OCI-M2 (cell line): Measurements from ENCODE around the gene MDGA2.
A peak's percentile ranks its signal among the peaks of the same experiment; 100 is the strongest.

Experiments used
- DNase-seq: peaks from one replicate; lab custom pipeline; 2025; ENCODE audit not compliant: unreplicated experiment; lab: John Stamatoyannopoulos, UW

MDGA2 gene

DNA sequence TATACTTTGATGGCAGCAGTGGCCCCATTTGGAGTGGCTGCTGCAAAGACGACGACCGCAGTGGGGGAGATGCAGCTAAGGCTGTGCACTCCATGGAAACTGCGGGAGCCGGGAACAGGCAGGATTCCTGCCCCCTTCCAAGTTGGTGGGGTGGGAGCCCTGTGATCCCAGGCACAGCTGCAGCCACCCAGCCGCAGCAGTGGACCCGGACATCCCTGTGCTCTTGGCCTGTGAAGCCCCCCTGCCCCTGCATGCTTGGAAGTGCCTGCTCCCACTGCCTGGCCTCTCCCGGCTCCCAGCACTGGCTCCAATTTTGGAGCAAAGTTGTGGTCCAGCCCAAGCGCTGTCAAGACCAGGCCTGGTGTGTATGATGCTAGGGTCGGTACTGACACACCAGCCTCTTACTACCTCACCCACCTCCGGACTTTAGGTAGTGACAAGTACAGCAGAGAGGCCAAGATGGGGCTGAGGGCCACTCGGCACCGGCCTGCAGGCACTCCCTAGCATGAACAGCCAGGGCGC is 521.1 kb downstream of the MDGA2 start:
- DNase-seq: no peak

- DNase-seq: no peak
Observed at GRCh38 chr14:47153746-47154145, 521.7 kb downstream of the MDGA2 start.

DNA sequence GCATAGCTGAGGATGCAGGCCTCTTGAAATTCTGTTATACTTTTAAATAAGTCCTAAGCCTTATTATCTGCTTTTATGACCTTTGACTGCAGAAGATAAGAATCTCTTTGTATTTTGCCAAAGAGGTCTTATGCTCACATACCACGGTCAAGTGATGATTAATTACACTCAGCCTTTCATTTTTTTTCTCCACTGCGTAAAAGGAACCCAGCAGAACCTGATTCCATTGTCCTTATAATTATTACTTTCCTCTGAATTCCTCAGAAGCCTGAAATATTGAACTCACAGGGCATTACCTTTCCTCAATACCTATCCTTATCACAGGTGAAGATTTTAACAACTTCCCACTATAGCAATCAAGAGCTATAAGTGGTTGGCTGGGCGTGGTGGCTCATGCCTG is 525.1 kb downstream of the MDGA2 start:
- no peak for DNase-seq

- DNase-seq: no peak
Observed at GRCh38 chr14:47149326-47149725, 526.1 kb downstream of the MDGA2 start.

GRCh38 chr14:47148686-47149085 is 526.7 kb downstream of the MDGA2 start:
- DNase-seq: no peak

DNA sequence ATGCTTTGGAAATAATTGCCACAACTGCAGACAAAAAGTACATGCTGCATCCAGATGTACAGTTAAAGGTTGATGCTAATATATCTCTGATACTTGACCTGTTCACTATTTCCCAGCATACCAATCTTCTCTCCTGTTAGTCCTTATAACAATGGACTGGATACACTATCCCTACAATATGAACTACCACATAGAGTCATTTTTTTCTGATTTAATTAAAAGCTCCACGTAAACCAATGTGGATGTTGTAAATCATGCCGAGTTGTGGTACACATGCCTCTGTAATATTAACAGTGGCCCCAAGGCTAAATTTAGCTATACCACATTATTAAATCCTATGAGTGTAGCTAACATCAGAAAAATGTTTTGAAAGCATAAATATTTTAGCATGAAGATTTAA is 554.8 kb downstream of the MDGA2 start:
- no peak for DNase-seq

DNA sequence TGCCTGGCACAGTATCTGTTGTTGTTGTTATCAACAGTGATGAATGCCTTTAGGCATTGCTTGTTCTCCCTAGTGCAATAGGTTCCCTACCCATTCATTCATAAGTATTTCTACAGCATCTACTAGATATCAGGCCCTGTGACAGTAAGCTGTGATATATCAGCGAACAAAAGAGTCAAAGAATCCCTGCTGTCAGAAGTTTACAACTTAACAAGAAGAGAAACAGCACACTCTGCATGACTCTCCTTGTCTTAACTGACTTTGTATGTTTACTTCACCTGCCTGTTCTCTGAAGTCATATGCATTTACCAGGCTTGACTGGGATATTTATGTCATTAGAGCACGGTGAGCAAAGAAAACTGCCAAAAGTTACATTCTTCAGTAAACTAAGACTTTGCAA is 571.6 kb downstream of the MDGA2 start:
- no peak for DNase-seq

DNA sequence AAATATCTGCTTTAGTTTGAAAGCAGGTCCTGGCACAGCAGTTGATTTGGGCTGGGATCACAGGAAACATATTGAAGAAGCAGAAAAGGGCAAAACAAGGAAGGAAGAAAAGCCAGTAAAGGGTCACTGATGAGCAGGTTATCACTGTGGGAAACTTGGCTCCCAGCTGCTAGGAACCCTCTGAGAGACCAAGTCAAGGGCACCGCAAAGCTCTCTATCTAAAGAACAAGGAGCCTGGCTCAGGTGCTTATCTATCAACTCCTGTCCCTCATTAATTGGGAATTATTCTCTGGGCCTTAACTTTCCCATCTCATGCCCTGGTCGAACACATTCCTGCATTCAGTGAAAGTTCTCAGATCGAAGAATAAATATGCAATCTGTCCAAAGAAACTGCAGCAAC is 572.9 kb downstream of the MDGA2 start:
- DNase-seq: no peak

DNA sequence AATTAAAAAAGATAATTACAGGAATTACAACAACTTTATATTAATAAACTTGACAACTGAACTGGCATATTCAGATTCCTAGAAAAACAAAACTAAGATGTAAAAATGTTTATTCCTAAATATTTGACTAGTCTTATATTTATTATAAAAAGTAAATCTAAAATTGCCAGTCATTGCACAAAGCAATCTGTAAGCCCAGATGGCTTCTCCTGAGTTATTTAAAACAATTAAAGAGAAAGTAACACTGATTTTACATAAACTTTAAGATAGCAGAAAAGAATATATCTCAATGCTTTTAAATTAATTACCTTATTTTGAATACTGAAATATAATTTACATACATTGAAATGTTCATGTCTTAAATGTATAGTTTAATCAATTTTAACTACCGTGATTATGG is 589.7 kb downstream of the MDGA2 start:
- no peak for DNase-seq

GRCh38 chr14:47065326-47065725 is 610.1 kb downstream of the MDGA2 start:
- no peak for DNase-seq

GRCh38 chr14:47060050-47060449 is 615.4 kb downstream of the MDGA2 start:
- no peak for DNase-seq

DNA sequence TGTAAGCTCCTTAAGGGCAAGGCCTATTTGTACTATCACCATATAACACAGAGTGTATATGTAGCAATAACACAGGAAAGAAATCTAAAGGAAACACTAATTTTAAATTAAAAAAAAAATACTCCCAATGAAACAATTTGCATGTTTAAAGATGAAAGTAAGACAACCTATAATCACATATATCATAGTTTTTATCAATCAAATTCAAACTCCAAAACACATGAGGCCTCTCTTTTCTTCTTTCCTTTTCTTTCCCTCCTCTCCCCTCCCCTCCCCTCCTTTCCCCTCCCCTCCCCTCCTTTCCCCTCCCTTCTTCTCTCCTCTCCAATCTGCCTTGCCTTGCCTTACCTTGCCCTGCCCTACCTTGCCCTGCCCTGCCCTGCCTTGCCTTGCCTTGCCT is 618.0 kb downstream of the MDGA2 start:
- no peak for DNase-seq

DNA sequence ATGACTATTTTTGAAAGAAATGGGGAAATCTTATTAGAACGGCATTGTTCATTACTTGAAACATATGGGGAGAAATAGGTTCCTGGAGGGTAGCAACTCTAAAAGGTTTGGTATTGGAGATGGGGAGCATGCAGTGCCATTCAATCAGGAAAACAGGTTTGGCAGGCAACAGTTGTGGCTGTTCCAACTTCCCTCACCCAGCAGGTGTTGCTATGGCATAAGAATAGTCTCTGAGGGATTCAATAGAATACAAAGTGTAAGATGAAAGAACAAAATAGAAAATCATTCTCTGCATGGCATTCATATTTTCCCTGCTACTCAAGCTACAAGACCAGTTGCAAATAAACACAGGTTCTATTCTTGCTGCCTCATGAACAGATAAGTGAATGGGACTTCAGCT is 630.6 kb downstream of the MDGA2 start:
- no peak for DNase-seq

- DNase-seq: peak; percentile 71
Observed at GRCh38 chr14:47040550-47040949, 634.9 kb downstream of the MDGA2 start.

- no peak for DNase-seq
Observed at GRCh38 chr14:47039336-47039735, 636.1 kb downstream of the MDGA2 start.

DNA sequence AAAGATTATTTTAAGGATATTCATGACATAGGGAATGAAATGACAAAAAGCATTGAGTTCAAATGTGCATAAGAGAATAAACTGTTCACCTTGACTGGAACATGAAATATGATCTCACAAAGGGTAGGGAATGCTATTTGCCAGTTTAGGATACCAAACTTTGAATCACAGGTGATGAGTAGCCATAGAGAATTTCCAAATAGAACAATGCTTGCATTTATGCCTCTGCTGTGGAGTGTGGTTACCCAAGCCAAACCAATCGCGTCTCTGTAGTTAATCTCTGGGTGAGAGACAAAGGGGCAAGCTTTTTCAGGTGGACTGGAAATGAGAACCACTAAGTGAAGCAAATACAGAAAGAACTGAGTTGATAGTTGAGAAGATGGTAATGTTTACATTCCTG is 652.7 kb downstream of the MDGA2 start:
- DNase-seq: no peak

GRCh38 chr14:47020500-47020899 is 654.9 kb downstream of the MDGA2 start:
- no peak for DNase-seq

DNA sequence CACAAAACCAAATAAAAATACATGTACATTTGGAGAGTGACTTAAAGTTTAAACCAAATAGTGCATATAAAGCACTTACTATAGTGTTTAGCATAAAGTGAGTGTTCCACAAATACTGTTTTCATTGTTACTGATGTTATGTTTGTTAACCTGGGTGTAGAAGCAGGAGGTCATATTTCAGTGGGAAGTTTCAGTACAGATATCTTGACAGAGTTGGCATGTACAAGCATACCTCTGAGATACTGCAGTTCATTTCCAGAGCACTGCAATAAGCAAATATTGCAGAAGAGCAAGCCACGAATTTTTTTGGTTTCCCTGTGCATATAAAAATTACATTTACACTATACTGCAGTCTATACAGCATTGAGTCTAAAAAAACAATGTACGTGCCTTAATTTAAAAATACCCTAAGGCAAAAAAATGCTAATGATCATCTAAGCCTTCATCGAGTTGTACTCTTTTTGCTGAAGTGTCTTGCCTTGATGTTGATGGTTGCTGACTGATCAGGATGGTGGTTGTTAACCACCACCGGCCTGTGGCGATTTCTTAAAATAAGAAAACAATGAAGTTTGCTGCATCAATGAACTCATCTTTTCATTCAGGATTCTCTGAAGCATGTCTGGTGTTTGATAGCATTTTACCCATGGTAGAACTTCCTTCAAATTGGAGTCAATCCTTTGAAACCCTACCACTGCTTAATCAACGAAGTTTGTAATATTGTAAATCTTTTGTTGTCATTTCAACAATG is 662.7 kb downstream of the MDGA2 start:
- DNase-seq: no peak

GRCh38 chr14:47009615-47010014 is 665.8 kb downstream of the MDGA2 start:
- DNase-seq: no peak

- no peak for DNase-seq
Observed at GRCh38 chr14:47008732-47009131, 666.7 kb downstream of the MDGA2 start.

DNA sequence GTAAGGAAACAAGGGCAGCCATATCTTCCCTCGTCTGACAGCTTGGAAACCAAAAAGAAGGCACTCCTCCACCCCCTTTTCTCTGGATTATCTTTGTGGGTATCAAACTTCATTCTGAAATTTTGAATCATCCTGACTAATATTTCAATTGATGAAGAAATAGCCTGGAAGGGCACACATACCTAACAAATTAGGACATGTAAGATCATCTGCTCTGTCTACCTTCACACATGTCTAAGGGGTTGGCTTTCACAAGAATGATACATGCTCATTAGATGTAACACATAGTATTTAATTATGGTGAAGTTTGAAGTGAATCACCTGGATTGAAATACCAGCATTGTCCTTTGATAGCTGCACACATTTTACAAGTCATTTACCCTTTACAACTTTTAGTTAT is 675.7 kb downstream of the MDGA2 start:
- no peak for DNase-seq

- DNase-seq: no peak
Observed at GRCh38 chr14:46989566-46989965, 685.8 kb downstream of the MDGA2 start.

- no peak for DNase-seq
Observed at GRCh38 chr14:46988312-46988711, 687.1 kb downstream of the MDGA2 start.
